Measurements from ENCODE around the gene CXCR5. TPM values are rescaled to one million over a fixed set of nuclear protein-coding genes. Genes with fewer than 3 reads are reported as not detected.

Gene CXCR5
- total and polyA plus RNA-seq, 2 of the 4 experiments (the other 2 are of a cell fraction) = not detected

- DNase-seq (no peak), ATAC-seq (ENCODE audit: low read depth) (no peak)
- Histone ChIP-seq H3K9me3 (ENCODE audit: control insufficient read depth, insufficient read depth, low read length) (no peaks in the 10 kb centered on the region), H3K4me1 (ENCODE audit: control insufficient read depth, insufficient read depth, low read length) (peaks cover 2% of the 10 kb centered on the region; the same call in 1 of the 2 replicates), H4K20me1 (ENCODE audit: insufficient read depth, low read length) (peaks cover 64% of the 10 kb centered on the region), H2BK5ac (ENCODE audit: low read depth, low read length, poor library complexity, severe bottlenecking) (no peak overlapping the region), H2BK120ac (ENCODE audit: low read depth, low read length) (no peak overlapping the region), H3K56ac (ENCODE audit: extremely low read depth, insufficient read depth, low read length) (no peak overlapping the region), H3K4ac (ENCODE audit: low read depth, low read length) (no peak overlapping the region), H3K36me3 (ENCODE audit: control insufficient read depth, insufficient read depth, low read length) (peaks cover 72% of the 10 kb centered on the region), H2AFZ (replicated peaks; ENCODE audit: low read length, poor library complexity) (peak overlapping the region; percentile 41), H2BK15ac (ENCODE audit: low read depth, low read length) (no peak overlapping the region), H4K5ac (ENCODE audit: low read depth, low read length) (no peak overlapping the region), H3K9ac (ENCODE audit: low read depth, low read length) (no peak overlapping the region), H3K4me2 (ENCODE audit: low read depth, low read length) (no peak overlapping the region), H4K8ac (ENCODE audit: low read depth in 2 of 2, low read length in 2 of 2) (no peak overlapping the region), H3K23ac (ENCODE audit: low read depth, low read length) (no peak overlapping the region), H3K27me3 (ENCODE audit: control insufficient read depth, insufficient read depth, low read length) (no peaks in the 10 kb centered on the region), H3K4me3 (ENCODE audit: insufficient read depth, low read depth, low read length) (no peak overlapping the region), H3K18ac (ENCODE audit: low read depth, low read length) (no peak overlapping the region), H3K79me1 (ENCODE audit: low read depth in 1 of 2, low read length in 2 of 2) (peaks cover 22 to 57% of the 10 kb centered on the region in 2 experiments; a peak in 3 of 4 replicates), H2AK9ac (replicated peaks; ENCODE audit: low read depth, low read length, poor library complexity) (no peak overlapping the region), H2BK20ac (ENCODE audit: low read depth, low read length) (no peak overlapping the region), H3K14ac (replicated peaks; ENCODE audit: low read depth, low read length) (no peak overlapping the region), H2AK5ac (ENCODE audit: low read depth, low read length) (no peak overlapping the region), H3K9me1 (ENCODE audit: insufficient read depth, low read length) (no peaks in the 10 kb centered on the region; the same call in 1 of the 2 replicates), H3K27ac (ENCODE audit: insufficient read depth, low read length) (no peak overlapping the region), H4K91ac (ENCODE audit: insufficient read depth, low read depth, low read length) (no peak overlapping the region)
- TF ChIP-seq, protein P1, sequence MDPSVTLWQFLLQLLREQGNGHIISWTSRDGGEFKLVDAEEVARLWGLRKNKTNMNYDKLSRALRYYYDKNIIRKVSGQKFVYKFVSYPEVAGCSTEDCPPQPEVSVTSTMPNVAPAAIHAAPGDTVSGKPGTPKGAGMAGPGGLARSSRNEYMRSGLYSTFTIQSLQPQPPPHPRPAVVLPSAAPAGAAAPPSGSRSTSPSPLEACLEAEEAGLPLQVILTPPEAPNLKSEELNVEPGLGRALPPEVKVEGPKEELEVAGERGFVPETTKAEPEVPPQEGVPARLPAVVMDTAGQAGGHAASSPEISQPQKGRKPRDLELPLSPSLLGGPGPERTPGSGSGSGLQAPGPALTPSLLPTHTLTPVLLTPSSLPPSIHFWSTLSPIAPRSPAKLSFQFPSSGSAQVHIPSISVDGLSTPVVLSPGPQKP (IDR thresholded peaks at IDR 0.05; ENCODE audit: borderline replicate concordance, low read depth, low read length) = no peak
- TF ChIP-seq BHLHE40 (IDR thresholded peaks at IDR 0.05; ENCODE audit: low read depth, low read length) = no peak
- TF ChIP-seq RCOR1 (IDR thresholded peaks at IDR 0.05; ENCODE audit: insufficient replicate concordance, low read length) = no peak
- TF ChIP-seq NFE2L2 (IDR thresholded peaks at IDR 0.05; ENCODE audit: low read depth, low read length) = no peak
- TF ChIP-seq RFX5 (IDR thresholded peaks at IDR 0.05; ENCODE audit: low read depth, low read length) = no peak
- TF ChIP-seq POLR2A (IDR thresholded peaks at IDR 0.05; ENCODE audit: low read depth, low read length) = no peak
- no peak for TF ChIP-seq CTCF (conservative IDR thresholded peaks at IDR 0.05; ENCODE audit: low read depth, low read length)
- TF ChIP-seq MAZ (IDR thresholded peaks at IDR 0.05; ENCODE audit: borderline replicate concordance, low read depth, low read length) = no peak
- no peak for TF ChIP-seq MAFK (IDR thresholded peaks at IDR 0.05; ENCODE audit: low read depth, low read length)
- TF ChIP-seq CEBPB (IDR thresholded peaks at IDR 0.05; ENCODE audit: low read depth, low read length) = no peak
- TF ChIP-seq CHD1 (IDR thresholded peaks at IDR 0.05; ENCODE audit: low read depth, low read length) = no peak
- TF ChIP-seq FOS (IDR thresholded peaks at IDR 0.05; ENCODE audit: low read depth, low read length) = no peak
- no peak for TF ChIP-seq MXI1 (IDR thresholded peaks at IDR 0.05; ENCODE audit: borderline replicate concordance, low read depth, low read length)
- POLR2A ChIA-PET (ENCODE audit: unreplicated experiment) = no interaction called here
- intact Hi-C loops (cut with micrococcal nuclease) = no loop called here
- dilution Hi-C loops (cut with HindIII; ENCODE audit: low sequenced_read_pairs, unreplicated experiment) = no loop called here
- in situ Hi-C loops (cut with MboI; ENCODE audit: low sequenced_read_pairs) = loop anchor here (5.0 kb wide), 1 partner anchor 37 kb away; no protein-coding TSS in a partner anchor
- 92% methylated on average over 8 of the region's 21 CpGs; no CpG with 5 or more reads in 1 of the 2 experiments for WGBS, 2 experiments (ENCODE audit: extremely low coverage in 2 of 2, insufficient read length in 1 of 2)
- CTCF ChIA-PET = no interaction called here
- no TSS peak for BruUV-seq (replicated peaks)
Observed at GRCh38 chr11:118899706-118900360, 16.1 kb downstream of the CXCR5 start.
